ENCODE data around the gene MPLKIP.

DNA sequence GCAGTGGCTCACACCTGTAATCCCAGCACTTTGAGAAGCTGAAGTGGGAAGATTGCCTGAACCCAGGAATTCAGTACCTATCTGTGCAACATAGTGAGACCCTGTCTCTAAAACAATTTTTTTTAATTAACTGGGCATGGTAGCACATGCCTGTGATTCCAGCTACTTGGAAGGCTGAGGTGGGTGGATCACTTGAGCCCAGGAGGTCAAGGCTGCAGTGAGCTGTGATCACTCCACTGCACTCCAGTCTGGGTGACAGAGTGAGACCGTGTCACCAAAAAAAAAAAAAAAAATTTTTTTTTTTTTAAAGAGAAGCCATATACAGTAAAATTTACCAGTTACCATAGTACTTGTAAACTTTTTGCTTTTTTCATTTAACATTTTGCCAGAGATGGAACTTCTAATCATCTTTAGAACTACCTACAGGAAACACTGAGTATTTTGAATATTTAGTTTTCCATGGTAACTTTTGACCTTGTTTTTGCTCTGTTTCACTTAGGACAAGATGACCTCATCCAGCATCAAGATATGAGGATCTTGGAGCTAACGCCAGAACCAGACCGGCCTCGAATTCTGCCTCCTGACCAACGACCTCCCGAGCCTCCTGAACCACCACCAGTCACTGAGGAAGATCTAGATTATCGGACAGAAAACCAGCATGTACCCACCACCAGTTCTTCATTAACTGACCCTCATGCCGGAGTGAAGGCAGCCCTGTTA is 40.6 kb downstream of the MPLKIP start:
- TF ChIP-seq CTCF (IDR thresholded peaks at IDR 0.05; ENCODE audit: low read depth, low read length, poor library complexity, severe bottlenecking) = no peak
- no peak for TF ChIP-seq EZH2phosphoT487 (IDR thresholded peaks at IDR 0.05; ENCODE audit: borderline replicate concordance, low read length)
